ENCODE data around the gene EPHB1.
"Not testable (repeated sequence)": the region's sequence is repeated elsewhere in the genome, so short reads cannot be mapped to it uniquely, and the experiment has no call there.

The EPHB1 gene

GRCh38 chr3:135014566-135014965, 219.5 kb downstream of the EPHB1 start:
- no peak for DNase-seq

DNA sequence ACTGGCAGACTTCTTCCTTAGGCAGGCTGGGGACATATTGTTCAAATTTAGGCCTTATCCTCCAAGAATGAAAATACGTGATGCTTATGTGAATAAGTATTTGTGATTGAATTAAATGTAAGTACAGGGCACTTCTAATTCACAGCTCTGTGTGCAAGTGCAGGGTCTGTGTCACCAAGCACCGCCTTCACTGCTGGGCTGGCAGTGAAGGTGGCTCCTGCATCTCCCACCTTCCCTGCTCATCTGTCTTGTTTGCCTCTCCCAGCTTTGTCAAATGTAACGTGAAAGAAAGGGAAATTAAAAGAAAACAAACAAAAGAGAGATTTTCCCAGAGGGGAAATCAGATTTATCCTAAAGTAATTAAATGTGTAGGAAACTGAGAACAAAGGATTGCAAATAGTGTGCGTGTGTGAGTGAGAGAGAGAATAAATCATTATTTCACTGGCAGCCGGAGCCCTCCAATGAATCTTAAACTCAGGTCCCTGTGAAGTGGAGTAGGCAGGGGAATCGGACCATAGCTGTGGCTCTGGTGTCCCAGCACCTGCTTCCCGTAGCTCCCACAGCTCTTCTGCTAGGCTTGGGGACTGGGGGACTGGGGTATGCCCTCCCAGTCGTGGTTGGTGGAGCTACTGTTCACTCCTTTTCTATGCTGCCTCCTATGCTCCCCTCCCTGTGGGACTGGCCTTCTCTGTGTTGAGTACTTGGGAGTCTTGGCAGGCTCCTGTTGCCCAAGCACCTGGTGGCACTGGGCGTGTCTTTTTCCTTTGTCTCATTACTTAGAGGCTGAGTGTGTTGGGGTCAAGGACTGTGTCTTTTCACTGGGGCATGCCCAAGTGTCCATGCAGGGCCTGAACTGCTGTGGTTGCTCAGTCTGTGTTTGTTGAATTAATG, 222.2 kb downstream of the EPHB1 start:
- DNase-seq = no peak

GRCh38 chr3:135018149-135018923, 223.3 kb downstream of the EPHB1 start:
- DNase-seq = no peak

DNA sequence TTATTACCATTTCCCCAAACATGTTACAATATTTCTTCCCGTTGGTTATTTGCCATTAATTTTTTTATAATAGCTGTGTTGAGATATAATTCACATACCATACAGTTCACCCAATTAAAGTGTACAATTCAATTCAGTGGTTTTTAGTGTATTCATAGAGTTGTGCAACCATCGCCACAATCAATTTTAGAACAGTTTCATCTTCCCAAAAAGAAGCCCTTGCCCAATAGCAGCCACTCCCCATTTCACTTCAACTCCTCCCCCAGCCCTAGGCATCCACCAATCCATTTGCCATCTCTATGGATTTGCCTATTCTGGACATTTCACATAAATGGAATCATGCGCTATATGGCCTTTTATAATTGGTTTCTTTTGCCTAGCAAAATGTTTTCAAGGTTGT, 225.1 kb downstream of the EPHB1 start:
- DNase-seq = no peak

DNA sequence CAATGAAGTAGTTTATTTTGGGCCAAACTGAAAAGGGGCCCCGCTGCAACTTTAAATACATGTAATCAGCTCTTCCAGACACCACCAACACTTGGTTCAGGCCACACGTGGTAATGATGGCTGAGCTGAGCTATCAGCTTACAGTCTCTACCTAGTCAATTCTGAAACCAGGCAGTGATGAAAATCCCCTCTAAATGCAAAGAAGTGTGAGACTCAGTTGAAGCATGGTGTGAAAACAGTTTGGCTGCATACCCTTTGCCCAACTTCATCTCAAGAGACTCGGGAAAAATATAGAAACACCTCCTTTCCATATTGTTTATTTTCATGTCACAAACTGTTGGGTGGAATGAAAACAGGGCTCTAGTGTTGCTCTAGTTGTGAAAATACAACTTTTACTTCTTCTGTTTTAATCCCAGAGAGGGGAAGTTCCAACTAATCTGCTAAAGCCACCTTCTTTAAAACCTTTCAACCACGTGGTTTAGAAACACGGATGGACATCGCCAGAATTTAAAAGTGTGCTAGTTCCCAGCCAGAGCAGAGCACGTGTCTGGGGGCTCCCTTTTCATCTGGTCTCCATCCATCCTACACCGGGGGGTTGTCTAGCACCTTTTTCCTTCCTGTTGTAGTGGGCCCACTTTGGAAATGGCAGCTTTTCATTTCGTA, 229.1 kb downstream of the EPHB1 start:
- DNase-seq = no peak

DNA sequence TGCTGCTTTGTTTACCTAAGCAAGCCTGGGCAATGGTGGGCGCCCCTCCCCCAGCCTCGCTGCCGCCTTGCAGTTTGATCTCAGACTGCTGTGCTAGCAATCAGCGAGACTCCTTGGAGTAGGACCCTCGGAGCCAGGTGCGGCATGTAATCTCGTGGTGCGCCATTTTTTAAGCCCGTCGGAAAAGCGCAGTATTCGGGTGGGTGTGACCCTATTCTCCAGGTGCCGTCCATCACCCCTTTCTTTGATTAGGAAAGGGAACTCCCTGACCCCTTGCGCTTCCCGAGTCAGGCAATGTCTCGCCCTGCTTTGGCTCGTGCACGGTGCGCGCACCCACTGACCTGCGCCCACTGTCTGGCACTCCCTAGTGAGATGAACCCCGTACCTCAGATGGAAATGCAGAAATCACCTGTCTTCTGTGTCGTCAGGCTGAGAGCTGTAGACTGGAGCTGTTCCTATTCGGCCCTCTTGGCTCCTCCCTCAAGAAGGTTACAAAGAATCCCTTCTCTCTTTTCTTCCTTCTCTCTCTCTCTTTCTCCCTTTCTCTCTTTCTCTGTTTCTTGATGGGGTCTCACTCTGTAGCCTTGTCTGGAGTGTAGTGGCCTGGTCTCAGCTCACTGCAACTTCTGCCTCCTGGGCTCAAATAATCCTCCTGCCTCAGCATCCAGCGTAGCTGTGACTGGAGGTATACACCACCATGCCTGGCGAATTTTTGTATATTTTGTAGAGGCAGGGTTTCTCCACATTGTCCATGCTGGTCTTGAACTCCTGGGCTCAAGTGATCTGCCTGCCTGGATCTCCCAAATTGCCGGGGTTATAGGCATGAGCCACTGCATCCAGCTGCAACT, 235.9 kb downstream of the EPHB1 start:
- not testable (repeated sequence) for DNase-seq

DNA sequence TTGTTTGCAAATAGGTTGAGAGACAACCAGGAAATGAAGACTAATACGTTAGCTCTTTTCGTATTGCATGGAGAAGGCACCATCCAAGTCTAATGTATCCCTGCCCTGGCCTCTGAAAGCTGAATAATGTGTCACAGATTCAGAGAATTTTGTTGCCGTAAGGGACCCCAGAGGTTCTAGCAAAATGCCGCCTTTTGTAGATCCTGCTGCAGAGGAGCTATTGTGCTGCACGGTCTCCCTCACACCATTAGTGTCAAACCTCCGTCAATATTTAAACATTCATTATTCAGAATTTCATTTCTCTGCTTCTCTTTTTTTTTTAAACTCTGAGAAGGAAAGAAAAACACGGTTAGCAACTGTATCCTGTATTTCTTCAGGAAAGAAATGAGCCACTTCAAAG, 238.7 kb downstream of the EPHB1 start:
- DNase-seq = no peak

- no peak for DNase-seq
Observed at GRCh38 chr3:135034291-135034768, 239.3 kb downstream of the EPHB1 start.

- DNase-seq = no peak
Observed at GRCh38 chr3:135034891-135035440, 239.9 kb downstream of the EPHB1 start.

DNA sequence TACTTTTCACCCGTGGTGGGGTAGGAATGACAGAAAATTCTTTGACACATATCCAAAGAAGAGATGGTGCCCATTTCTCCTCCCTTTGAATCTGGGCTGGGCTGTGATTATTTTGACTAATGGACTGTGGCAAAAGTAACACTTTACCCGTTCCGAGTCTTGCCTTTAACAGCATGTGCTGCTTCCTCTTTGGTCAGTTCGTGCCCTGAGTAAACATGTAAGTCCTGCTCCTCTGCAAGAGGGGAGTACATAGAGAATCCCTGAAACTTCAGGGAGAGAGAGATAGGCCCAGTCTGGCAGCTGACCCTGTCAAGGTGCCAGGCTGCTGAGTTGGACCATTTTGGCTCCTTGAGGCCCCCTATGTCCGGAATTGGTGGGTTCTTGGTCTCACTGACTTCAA, 243.1 kb downstream of the EPHB1 start:
- no peak for DNase-seq

GRCh38 chr3:135039536-135039935, 244.5 kb downstream of the EPHB1 start:
- not testable (repeated sequence) for DNase-seq

DNA sequence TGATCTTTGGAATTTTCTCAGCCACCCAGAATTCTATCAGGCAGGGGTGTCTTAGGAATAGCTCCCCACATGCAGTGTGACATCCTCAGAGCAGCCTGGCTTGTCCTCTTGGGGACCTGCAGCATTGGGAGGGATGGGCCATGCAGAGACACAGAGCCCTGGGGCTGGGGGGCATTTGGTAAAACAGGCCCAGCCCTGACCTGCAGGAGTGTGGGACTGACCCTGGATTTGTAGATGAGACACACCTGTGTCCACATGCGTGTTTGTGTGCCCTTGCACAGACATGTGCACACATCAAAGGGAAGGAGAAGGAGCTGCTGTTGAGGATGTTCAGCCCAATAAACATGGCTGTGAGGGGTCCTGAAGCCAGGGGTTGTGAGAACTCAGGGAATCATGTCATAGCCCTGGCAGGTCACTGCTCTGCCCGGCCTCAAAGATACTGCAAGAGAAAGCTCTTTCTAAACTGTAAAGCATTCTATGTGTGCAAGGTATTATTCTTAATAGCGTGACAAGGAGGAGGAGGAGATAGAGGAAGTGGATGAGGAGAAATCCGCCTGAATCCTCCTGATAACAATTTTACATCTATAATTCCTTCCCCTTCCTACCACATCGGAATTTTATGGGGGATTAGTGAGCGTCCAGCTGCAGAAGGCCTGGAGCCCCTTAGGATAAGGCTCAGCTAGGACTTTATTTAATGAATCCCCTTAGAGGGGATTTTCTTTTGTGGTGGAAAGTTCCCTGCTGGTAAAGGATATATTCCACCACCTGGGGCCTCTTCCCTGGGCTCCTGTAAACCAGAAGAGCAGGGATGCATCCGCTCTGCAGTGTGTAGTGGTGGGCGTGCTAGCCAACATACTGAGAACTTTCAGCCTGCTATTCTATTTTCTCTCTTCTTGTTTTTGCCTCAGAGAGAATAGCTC, 245.5 kb downstream of the EPHB1 start:
- DNase-seq = no peak

DNA sequence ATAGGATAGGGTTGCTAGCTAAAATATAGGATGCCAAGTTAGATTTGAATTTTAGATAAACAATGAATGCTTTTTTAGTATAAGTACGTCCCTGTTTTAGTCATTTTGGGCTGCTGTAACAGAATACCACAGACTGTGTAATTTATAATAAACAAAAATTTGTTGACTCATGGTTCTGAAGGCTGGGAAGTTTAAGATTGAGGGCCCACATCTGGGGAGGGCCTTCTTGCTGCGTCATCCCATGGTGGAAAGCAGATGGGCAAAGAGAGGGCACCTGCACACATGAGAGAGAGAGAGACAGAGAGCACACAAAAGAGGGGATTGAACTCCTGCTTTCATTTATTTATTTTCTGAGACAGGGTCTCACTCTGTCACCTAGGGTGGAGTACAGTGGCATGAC, 246.5 kb downstream of the EPHB1 start:
- no peak for DNase-seq

DNA sequence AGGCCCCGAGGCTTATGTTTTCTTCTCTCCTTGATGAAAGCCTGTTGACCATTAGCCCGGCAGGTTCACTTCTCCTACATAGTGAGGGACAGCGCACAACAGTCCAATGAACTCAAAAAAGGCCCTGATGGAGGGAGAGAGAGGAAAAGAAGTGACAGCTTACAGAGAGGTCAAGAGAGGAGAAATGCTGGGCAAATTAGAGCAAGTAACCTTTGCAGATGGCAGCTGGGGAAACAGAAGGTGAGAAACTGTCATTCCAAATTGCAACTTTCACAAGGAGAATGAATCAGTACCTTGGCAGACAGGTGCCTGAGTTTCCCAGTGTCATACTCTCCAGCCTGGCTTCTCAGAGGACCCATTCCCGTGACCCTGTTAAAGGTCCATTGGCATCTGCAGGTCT, 252.0 kb downstream of the EPHB1 start:
- DNase-seq = no peak

DNA sequence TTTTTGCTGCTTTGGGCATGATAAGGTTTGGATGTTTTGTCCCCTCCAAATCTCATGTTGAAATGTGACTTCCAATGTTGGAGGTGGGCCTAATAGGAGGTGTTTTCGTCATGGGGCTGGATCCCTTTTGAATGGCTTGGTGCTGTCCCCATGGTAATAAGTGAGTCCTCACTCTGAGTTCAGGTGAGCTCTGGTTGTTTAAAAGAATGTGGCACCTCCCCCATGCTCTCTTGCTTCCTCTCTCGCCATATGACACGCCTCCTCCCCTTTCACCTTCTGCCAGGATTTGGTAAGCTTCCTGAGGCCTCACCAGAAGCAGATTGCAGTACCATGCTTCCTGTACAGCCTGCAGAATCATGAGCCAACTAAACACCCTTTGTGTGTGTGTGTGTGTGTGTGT, 255.5 kb downstream of the EPHB1 start:
- DNase-seq = no peak

GRCh38 chr3:135051409-135051973, 256.4 kb downstream of the EPHB1 start:
- DNase-seq = no peak

DNA sequence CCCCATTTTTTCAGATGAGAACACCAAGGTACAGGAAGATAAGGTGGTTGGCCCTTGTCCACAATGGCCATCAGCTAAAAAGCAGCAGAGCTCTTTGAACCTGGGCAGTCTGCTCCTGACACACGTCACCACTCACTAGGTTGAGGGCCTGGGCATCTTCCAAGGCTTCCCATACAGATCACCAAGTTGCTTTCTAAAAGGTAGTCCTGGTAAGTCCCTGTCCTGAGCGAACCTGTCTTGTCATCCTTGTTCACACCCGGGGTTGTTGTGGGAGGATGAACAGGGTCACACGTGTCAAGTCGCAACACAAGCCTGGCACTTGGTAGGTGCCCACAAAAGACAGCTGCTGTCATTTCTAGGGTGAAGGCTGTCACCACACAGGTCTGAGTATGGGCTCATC, 260.4 kb downstream of the EPHB1 start:
- DNase-seq = no peak

- no peak for DNase-seq
Observed at GRCh38 chr3:135056084-135056730, 261.1 kb downstream of the EPHB1 start.

DNA sequence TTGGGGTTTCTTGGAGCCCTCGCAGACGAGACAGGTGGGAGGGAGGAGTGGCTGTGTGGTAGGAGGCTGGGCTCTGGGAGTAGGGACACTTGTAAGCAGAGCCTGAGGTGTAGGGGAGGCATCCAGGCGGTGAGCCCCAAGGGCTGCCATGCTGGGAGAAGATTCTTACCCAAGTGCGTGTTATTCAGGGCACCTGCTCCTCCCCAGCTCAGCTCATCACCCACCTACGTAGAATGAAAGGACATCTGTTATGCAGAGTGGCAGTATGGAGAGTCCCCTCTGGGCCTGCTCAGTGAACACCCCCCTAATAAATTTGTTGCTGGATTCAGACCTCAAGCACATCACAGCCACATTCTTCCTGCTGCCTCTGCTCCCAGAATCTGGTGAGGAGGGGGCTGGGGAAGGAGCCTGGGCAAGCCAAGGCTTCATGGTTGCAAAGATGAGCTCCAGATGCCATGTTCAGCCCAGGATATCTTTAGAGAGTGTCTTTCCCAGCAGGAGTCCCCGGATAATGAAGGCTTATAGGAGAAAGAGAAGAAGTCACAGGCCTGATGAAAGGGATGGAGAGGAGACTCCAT, 261.8 kb downstream of the EPHB1 start:
- no peak for DNase-seq

DNA sequence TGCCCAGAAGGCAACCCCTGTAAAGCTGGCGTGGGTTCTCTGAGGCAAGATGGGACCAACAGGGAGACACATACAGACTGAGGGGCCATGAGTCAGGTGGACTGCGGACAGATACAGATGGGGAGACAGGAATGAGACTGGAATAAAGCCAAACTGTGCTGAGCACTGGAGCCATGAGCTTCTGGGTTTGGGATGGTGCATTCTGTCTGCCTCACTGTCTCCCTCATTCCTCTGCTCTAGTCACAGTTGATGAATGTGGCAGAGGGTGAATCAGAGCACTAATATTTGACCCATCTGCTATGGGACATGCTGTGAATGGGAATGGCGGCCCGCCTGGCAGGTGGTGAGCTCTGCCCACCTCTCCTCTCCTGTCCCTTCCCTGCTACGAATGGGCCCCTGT, 262.9 kb downstream of the EPHB1 start:
- DNase-seq = no peak

Data from 8988T (cell line).